Vagina (tissue), 2 donors: Measurements from ENCODE around the gene ADM. TPM values are rescaled to one million over a fixed set of nuclear protein-coding genes. Genes with fewer than 3 reads are reported as not detected.

ENCODE experiments used
- DNase-seq, 2 donors: peaks; one replicate each; pipeline ENCODE4 v3.0.0-alpha.2; 2017; ENCODE audit errors: extremely low spot score in 2 of 2
- H3K27ac ChIP-seq: fragments of 200-600 bp; sonication (generic); one replicate; pipeline ENCODE4 v1.5.1; 2019
- H3K27me3 ChIP-seq: fragments of 200-600 bp; sonication (generic); one replicate; pipeline ENCODE4 v1.5.1; 2019
- H3K36me3 ChIP-seq, 2 donors: fragments of 200-600 bp; sonication (generic); one replicate each; pipeline ENCODE4 v1.5.1; 2017 to 2019
- H3K4me1 ChIP-seq: fragments of 200-600 bp; sonication (generic); one replicate; pipeline ENCODE4 v1.5.1; 2019
- H3K4me3 ChIP-seq, 2 donors: fragments of 200-600 bp; sonication (generic); 1 replicate in 1 of 2; 2 replicates in 1 of 2; pipeline ENCODE4 v1.5.1; 2016 to 2019
- H3K9me3 ChIP-seq: fragments of 200-600 bp; sonication (generic); one replicate; pipeline ENCODE4 v1.5.1; 2019
- POLR2A ChIP-seq, 2 donors: fragments of 450-650 bp; IDR thresholded peaks; one replicate each; pipeline ENCODE4 v1.6.1; 2017; ENCODE audit warnings: antibody characterized with exemption in 2 of 2, mild to moderate bottlenecking in 2 of 2, moderate library complexity in 2 of 2
- POLR2AphosphoS5 ChIP-seq, 2 donors: sonication (generic); formaldehyde crosslinking; IDR thresholded peaks; one replicate each; pipeline ENCODE4 v1.9.0; 2017; ENCODE audit warnings: antibody characterized with exemption in 2 of 2, mild to moderate bottlenecking in 2 of 2, low read depth in 1 of 2; ENCODE audit not compliant: insufficient read depth in 1 of 2
- intact Hi-C: fragments of 100-400 bp; cut with DNase I; formaldehyde crosslinking; loops from one replicate; pipeline ENCODE4 v1.15.1; 2023
- total RNA-seq: library from RNA; depleted of rRNA; stranded (reverse); fragments of >200 nt; gene quantifications from one replicate; pipeline ENCODE4 v1.2.3, GENCODE V29; 2016
- TF ChIP-seq, protein P1 (sequence below), 3 experiments: fragments of 450-650 bp in 2 of 3; fragments of 200-600 bp in 1 of 3; sonication (generic) in 1 of 3; IDR thresholded peaks; one replicate each; pipeline ENCODE4 v1.5.1; 2017 to 2019; ENCODE audit warnings: antibody characterized with exemption in 3 of 3, mild to moderate bottlenecking in 2 of 3, moderate library complexity in 2 of 3

The ADM gene
- total RNA-seq, 1 donor from 2014 or later: 130 TPM

DNA sequence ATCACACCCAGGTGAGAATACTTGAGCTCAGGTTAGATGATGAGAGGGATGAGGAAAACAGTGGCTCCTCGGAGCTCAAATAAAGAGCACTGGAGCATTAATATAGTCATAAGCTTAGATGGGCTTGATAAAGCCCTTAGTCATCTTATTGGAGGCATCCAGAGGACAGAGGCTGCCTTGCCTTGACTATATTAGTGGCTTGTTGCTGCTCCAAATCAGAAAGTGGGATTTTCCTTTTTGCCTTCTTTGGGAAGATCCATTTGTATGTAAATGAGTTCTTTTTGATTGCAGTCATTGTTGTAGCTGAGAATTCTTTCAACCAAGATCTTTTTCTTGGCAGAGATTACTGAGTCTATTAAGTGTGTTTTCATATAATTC is 18.9 kb downstream of the ADM start:
- no peak for TF ChIP-seq POLR2A (IDR thresholded peaks at IDR 0.05)
- TF ChIP-seq POLR2AphosphoS5 (IDR thresholded peaks at IDR 0.05; ENCODE audit: insufficient read depth in 1 of 2, low read depth in 1 of 2): no peak
- TF ChIP-seq, protein P1, sequence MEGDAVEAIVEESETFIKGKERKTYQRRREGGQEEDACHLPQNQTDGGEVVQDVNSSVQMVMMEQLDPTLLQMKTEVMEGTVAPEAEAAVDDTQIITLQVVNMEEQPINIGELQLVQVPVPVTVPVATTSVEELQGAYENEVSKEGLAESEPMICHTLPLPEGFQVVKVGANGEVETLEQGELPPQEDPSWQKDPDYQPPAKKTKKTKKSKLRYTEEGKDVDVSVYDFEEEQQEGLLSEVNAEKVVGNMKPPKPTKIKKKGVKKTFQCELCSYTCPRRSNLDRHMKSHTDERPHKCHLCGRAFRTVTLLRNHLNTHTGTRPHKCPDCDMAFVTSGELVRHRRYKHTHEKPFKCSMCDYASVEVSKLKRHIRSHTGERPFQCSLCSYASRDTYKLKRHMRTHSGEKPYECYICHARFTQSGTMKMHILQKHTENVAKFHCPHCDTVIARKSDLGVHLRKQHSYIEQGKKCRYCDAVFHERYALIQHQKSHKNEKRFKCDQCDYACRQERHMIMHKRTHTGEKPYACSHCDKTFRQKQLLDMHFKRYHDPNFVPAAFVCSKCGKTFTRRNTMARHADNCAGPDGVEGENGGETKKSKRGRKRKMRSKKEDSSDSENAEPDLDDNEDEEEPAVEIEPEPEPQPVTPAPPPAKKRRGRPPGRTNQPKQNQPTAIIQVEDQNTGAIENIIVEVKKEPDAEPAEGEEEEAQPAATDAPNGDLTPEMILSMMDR (IDR thresholded peaks at IDR 0.05): no peak
- Histone ChIP-seq H3K27me3 (no peaks in the 10 kb centered on the region), H3K36me3 (no peaks in the 10 kb centered on the region), H3K9me3 (no peaks in the 10 kb centered on the region), H3K4me3 (no peak overlapping the region), H3K4me1 (peaks cover 31% of the 10 kb centered on the region), H3K27ac (peak overlapping the region; percentile 21)
- DNase-seq: no peak
- intact Hi-C loops: loop anchor here (10.0 kb wide), 1 partner anchor 51 kb away; no protein-coding TSS in a partner anchor

DNA sequence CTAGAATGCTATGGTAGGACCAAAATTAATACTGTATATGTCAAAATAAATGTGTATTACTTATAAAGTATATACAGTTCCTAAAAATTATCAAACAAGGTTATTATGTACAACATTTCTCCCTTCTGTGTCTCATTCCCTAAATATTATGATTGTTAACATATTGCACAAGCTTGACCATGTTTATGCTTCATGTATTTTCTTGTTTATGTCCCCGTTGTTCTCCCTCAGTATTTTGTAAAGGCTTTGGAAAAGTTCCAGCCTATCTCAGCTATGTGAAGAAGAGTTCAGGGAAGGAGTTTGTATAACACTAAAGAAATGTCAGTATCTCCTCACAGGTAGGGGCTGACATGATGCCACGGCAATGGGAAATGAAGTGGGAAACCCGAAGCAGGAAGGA is 19.6 kb downstream of the ADM start:
- Histone ChIP-seq H3K4me1 (peaks cover 35% of the 10 kb centered on the region), H3K27ac (peak overlapping the region; percentile 59), H3K27me3 (no peaks in the 10 kb centered on the region), H3K9me3 (no peaks in the 10 kb centered on the region), H3K4me3 (no peak overlapping the region), H3K36me3 (no peaks in the 10 kb centered on the region)
- no peak for DNase-seq
- intact Hi-C loops: loop anchor here (10.0 kb wide), 1 partner anchor 50 kb away; no protein-coding TSS in a partner anchor
- TF ChIP-seq POLR2A (IDR thresholded peaks at IDR 0.05) (no peak), POLR2AphosphoS5 (IDR thresholded peaks at IDR 0.05; ENCODE audit: insufficient read depth in 1 of 2, low read depth in 1 of 2) (no peak)
- TF ChIP-seq, protein P1 (IDR thresholded peaks at IDR 0.05): no peak

DNA sequence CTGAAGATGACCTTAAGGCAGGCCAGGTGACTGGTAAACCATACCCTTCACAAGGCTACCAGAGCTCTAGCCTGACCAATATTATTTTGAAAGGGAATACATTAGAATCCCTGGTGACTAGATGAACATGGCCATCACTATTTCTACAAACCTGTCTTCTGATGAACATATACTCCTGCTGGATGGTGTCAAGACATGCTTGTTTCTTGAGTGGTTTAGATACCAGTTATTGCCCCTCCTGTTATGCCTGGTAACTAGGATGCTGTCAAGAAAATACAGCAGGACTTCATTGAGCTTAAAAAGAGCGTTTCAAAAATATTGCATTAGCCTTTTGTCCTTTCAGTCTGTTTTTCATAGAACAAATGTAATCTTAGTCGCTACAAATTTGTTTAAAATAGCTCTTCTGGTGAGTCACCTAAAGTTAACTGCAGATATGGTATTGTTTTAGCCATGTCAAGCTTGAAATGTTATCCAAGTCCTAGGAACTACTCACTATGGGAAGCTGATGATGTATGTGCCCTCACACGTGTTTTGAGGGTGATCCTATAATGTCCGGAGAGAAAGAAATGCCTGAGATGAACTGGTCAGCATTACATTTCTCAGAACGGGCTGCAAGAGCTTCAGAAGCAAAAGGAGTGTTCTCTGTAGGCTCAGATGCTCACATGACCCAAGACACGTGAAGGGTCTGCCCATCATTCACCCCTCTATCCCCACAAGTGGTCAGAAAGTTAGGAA is 20.6 kb downstream of the ADM start:
- Histone ChIP-seq H3K36me3 (no peaks in the 10 kb centered on the region), H3K27me3 (no peaks in the 10 kb centered on the region), H3K9me3 (no peaks in the 10 kb centered on the region), H3K4me3 (no peak overlapping the region), H3K4me1 (peaks cover 35% of the 10 kb centered on the region), H3K27ac (peak overlapping the region; percentile 59)
- no peak for DNase-seq
- TF ChIP-seq, protein P1 (IDR thresholded peaks at IDR 0.05): no peak
- TF ChIP-seq POLR2A (IDR thresholded peaks at IDR 0.05): no peak
- no peak for TF ChIP-seq POLR2AphosphoS5 (IDR thresholded peaks at IDR 0.05; ENCODE audit: insufficient read depth in 1 of 2, low read depth in 1 of 2)
- intact Hi-C loops: loop anchor here (10.0 kb wide), 1 partner anchor 49 kb away; no protein-coding TSS in a partner anchor

DNA sequence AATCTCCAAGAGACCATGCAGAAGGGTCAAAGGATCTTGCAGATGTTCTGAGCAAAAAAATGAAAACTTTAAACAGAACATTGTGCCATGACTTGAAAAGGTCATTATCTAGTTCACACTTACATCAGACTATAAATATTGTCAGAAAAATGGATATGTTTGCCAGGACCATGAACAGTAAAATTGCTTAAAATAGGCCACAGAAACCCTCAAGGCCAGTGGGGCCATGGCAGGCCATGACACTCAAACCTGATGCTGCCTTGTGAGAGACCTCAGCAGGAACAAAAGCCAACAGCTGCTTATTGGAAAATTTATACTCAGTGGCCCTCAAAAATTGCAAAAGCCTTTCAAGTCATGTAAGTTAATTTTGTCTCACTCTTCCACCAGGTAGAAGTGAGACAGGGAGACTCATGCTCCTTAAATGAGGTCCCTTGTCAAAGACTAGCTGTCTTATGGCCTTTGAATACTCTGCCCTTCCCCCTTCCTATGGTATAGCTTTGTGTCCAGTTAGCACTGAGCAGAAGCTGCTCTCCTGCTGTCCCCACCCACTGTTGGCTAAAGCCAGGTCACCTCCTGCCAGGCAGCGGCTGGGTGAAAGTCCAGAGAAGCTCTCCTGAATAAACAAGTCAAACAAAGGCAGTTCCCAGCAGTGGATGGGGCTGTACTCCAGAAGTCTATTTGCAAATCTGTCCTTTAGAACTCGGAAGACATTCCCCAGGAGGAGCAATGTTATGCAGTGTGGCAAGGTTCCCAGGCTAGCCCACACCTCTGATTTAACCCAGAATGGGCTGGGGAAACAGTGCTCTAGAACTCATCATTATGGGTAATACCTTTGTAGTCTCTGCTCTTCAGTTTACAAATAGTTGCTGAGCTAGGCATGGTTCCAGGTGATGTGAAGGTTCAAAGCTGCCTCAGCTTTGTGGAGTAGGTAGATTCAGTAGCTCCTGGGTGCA is 21.4 kb downstream of the ADM start:
- Histone ChIP-seq H3K4me1 (peaks cover 35% of the 10 kb centered on the region), H3K9me3 (no peaks in the 10 kb centered on the region), H3K27ac (peak overlapping the region; percentile 59), H3K27me3 (no peaks in the 10 kb centered on the region), H3K36me3 (no peaks in the 10 kb centered on the region), H3K4me3 (no peak overlapping the region)
- no peak for TF ChIP-seq POLR2AphosphoS5 (IDR thresholded peaks at IDR 0.05; ENCODE audit: insufficient read depth in 1 of 2, low read depth in 1 of 2)
- TF ChIP-seq, protein P1 (IDR thresholded peaks at IDR 0.05): no peak
- TF ChIP-seq POLR2A (IDR thresholded peaks at IDR 0.05): no peak
- intact Hi-C loops: loop anchor here (10.0 kb wide), 1 partner anchor 49 kb away; no protein-coding TSS in a partner anchor
- no peak for DNase-seq
